Mesothelial cell of epicardium (in vitro differentiated cells): ENCODE measurements around the gene ING1. TPM values are rescaled to one million over a fixed set of nuclear protein-coding genes. Genes with fewer than 3 reads are reported as not detected.
"Not testable (repeated sequence)": the region's sequence is repeated elsewhere in the genome, so short reads cannot be mapped to it uniquely, and the experiment has no call there.

Experiments
- DNase-seq, 2 experiments: peaks; one replicate each; pipeline ENCODE4 v3.0.0; 2021; ENCODE audit warnings: low spot score in 2 of 2; ENCODE audit not compliant: unreplicated experiment in 2 of 2
- H3K27ac Mint-ChIP-seq: 2 replicates; pipeline ENCODE4 v1.8.0; 2021; ENCODE audit warnings: mixed read lengths
- H3K27me3 Mint-ChIP-seq: 2 replicates; pipeline ENCODE4 v1.8.0; 2021; ENCODE audit warnings: low read depth, mixed read lengths
- H3K36me3 Mint-ChIP-seq: 2 replicates; pipeline ENCODE4 v1.8.0; 2021; ENCODE audit warnings: mixed read lengths
- H3K4me1 Mint-ChIP-seq: 2 replicates; pipeline ENCODE4 v1.8.0; 2021; ENCODE audit warnings: mixed read lengths
- H3K4me3 Mint-ChIP-seq: 2 replicates; pipeline ENCODE4 v1.8.0; 2021; ENCODE audit warnings: mild to moderate bottlenecking, moderate library complexity, mixed read lengths
- H3K9me3 Mint-ChIP-seq: 2 replicates; pipeline ENCODE4 v1.8.0; 2021; ENCODE audit warnings: mixed read lengths
- total RNA-seq: library from RNA; stranded (reverse); gene quantifications from 3 replicates; pipeline ENCODE4 v1.2.1, GENCODE V29; 2021
- TF ChIP-seq, protein P1 (sequence below): fragments of 200-600 bp; sonication (generic); IDR thresholded peaks from one replicate; pipeline ENCODE4 v1.5.0; 2021; ENCODE audit warnings: antibody characterized with exemption; ENCODE audit not compliant: unreplicated experiment

ING1 gene
- total RNA-seq, 1 donor from 2014 or later, result 19.1 TPM

DNA sequence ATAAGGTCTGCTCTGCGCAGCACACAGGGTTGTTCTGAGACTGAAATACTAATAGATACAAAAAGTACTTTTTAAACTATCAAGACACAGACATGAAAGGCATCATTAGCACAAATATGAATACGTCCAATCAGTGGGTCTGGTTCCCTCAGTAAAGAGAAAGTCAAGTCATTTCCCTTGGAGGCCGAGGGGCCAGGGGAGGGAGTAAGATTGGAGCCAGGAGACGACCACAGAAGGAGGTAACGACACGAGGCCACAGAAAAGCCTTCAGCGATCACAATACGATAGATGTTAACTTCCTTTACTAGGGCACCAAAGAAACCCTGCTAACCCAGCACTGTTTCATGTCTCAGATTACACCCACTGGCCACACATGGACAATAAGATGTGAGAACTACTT, 12.9 kb upstream of the ING1 start:
- peaks cover 28% of the 10 kb centered on the region for H3K36me3 Mint-ChIP-seq
- no peak overlapping the region for H3K4me3 Mint-ChIP-seq
- no peak for DNase-seq
- no peak overlapping the region for H3K27ac Mint-ChIP-seq
- no peaks in the 10 kb centered on the region for H3K9me3 Mint-ChIP-seq
- TF ChIP-seq, protein P1, sequence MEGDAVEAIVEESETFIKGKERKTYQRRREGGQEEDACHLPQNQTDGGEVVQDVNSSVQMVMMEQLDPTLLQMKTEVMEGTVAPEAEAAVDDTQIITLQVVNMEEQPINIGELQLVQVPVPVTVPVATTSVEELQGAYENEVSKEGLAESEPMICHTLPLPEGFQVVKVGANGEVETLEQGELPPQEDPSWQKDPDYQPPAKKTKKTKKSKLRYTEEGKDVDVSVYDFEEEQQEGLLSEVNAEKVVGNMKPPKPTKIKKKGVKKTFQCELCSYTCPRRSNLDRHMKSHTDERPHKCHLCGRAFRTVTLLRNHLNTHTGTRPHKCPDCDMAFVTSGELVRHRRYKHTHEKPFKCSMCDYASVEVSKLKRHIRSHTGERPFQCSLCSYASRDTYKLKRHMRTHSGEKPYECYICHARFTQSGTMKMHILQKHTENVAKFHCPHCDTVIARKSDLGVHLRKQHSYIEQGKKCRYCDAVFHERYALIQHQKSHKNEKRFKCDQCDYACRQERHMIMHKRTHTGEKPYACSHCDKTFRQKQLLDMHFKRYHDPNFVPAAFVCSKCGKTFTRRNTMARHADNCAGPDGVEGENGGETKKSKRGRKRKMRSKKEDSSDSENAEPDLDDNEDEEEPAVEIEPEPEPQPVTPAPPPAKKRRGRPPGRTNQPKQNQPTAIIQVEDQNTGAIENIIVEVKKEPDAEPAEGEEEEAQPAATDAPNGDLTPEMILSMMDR, result no peak
- no peaks in the 10 kb centered on the region for H3K27me3 Mint-ChIP-seq
- peaks cover 18% of the 10 kb centered on the region for H3K4me1 Mint-ChIP-seq

- H3K36me3 Mint-ChIP-seq, result peaks cover 26% of the 10 kb centered on the region
- H3K27me3 Mint-ChIP-seq, H3K27ac Mint-ChIP-seq, H3K4me3 Mint-ChIP-seq, H3K9me3 Mint-ChIP-seq, DNase-seq: not testable (repeated sequence)
- peaks cover 18% of the 10 kb centered on the region for H3K4me1 Mint-ChIP-seq
Observed at GRCh38 chr13:110701061-110701460, 12.4 kb upstream of the ING1 start.

GRCh38 chr13:110702089-110702488, 11.4 kb upstream of the ING1 start:
- H3K4me1 Mint-ChIP-seq, result peaks cover 26% of the 10 kb centered on the region
- no peak for DNase-seq
- H3K27me3 Mint-ChIP-seq, result no peaks in the 10 kb centered on the region
- TF ChIP-seq, protein P1, result no peak
- no peak overlapping the region for H3K4me3 Mint-ChIP-seq
- H3K36me3 Mint-ChIP-seq, result peaks cover 26% of the 10 kb centered on the region
- no peak overlapping the region for H3K27ac Mint-ChIP-seq
- H3K9me3 Mint-ChIP-seq, result no peaks in the 10 kb centered on the region

GRCh38 chr13:110702591-110703526, 10.6 kb upstream of the ING1 start:
- TF ChIP-seq, protein P1, result no peak

DNA sequence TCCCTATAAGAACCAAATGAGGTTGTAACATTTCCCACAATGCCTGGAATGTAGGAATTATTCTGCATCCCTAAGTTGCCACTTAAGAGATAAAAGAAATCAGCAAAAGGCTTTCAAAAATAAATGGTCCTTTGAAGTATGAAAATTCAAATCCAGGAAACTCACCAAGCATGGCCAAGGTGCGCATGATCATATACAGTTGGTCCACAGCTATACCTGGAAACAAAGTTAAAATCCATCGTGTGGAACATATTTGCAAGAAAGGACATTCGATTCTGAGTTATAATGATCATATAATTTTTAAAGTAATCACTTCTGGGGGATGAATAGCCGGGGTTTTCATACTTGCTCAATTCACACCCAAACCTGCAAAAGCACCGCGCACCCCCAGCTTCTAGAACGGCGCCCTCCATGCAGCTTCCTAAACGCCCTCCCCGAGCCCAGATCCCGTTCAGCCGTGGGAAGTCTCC, 8.1 kb upstream of the ING1 start:
- H3K36me3 Mint-ChIP-seq, result peaks cover 7% of the 10 kb centered on the region
- H3K9me3 Mint-ChIP-seq, result no peaks in the 10 kb centered on the region
- TF ChIP-seq, protein P1, result no peak
- H3K27me3 Mint-ChIP-seq, result no peaks in the 10 kb centered on the region
- peak overlapping the region; percentile 86 for H3K4me3 Mint-ChIP-seq
- H3K4me1 Mint-ChIP-seq, result peaks cover 28% of the 10 kb centered on the region
- H3K27ac Mint-ChIP-seq, result peak overlapping the region; percentile 83
- DNase-seq, result no peak

More at GRCh38 chr13:110702591-110703526, 10.6 kb upstream of the ING1 start:
- Mint-ChIP-seq H3K36me3 (peaks cover 23% of the 10 kb centered on the region), H3K9me3 (no peaks in the 10 kb centered on the region), H3K27me3 (no peaks in the 10 kb centered on the region), H3K4me3 (no peak overlapping the region), H3K27ac (no peak overlapping the region), H3K4me1 (peaks cover 28% of the 10 kb centered on the region)
- no peak for DNase-seq

GRCh38 chr13:110705826-110706569, 7.5 kb upstream of the ING1 start, which contains the start of gene CARS2:
Gene CARS2, minus strand, starts transcription at chr13:110706116. Its CDS starts 23 bp downstream, at chr13:110706093.
- peaks cover 7% of the 10 kb centered on the region for H3K36me3 Mint-ChIP-seq
- peak within 1 kb of the TSS; percentile 86 for H3K27ac Mint-ChIP-seq
- no peaks in the 10 kb centered on the region for H3K27me3 Mint-ChIP-seq
- H3K9me3 Mint-ChIP-seq, result no peaks in the 10 kb centered on the region
- TF ChIP-seq, protein P1, result no peak
- peak; percentile 87 to 89 for DNase-seq
- H3K4me1 Mint-ChIP-seq, result peaks cover 30% of the 10 kb centered on the region
- peak within 1 kb of the TSS; percentile 86 for H3K4me3 Mint-ChIP-seq
